ENCODE data around the gene CCT2.
"Not testable (repeated sequence)": the region's sequence is repeated elsewhere in the genome, so short reads cannot be mapped to it uniquely, and the experiment has no call there.

CCT2 gene

GRCh38 chr12:69589082-69589481 is 3.8 kb downstream of the CCT2 start:
- no peak for DNase-seq

- DNase-seq = no peak
Measured at GRCh38 chr12:69595689-69596088, 10.4 kb downstream of the CCT2 start.

- DNase-seq = no peak
Measured at GRCh38 chr12:69598174-69598753, 13.0 kb downstream of the CCT2 start.

- no peak for DNase-seq
Measured at GRCh38 chr12:69600804-69601203, 15.5 kb downstream of the CCT2 start.

GRCh38 chr12:69601962-69602685 is 16.9 kb downstream of the CCT2 start:
- no peak for DNase-seq

GRCh38 chr12:69602954-69603353 is 17.7 kb downstream of the CCT2 start:
- no peak for DNase-seq

GRCh38 chr12:69603556-69603955 is 18.3 kb downstream of the CCT2 start:
- DNase-seq = not testable (repeated sequence)

GRCh38 chr12:69604275-69604674 is 19.0 kb downstream of the CCT2 start:
- not testable (repeated sequence) for DNase-seq

- no peak for DNase-seq
Measured at GRCh38 chr12:69608114-69608513, 22.9 kb downstream of the CCT2 start.

GRCh38 chr12:69610126-69610525 is 24.9 kb downstream of the CCT2 start:
- DNase-seq = no peak

GRCh38 chr12:69610729-69611128 is 25.5 kb downstream of the CCT2 start, which contains the start of gene LRRC10:
Gene LRRC10, minus strand, starts transcription at chr12:69610907. Its CDS starts 69 bp downstream, at chr12:69610838.
- no peak for DNase-seq

GRCh38 chr12:69613351-69613750 is 28.1 kb downstream of the CCT2 start:
- DNase-seq = no peak

GRCh38 chr12:69616025-69616424 is 30.8 kb downstream of the CCT2 start:
- DNase-seq = no peak

GRCh38 chr12:69619050-69619449 is 33.8 kb downstream of the CCT2 start:
- no peak for DNase-seq

- no peak for DNase-seq
Measured at GRCh38 chr12:69620077-69620476, 34.8 kb downstream of the CCT2 start.

- no peak for DNase-seq
Measured at GRCh38 chr12:69620921-69621320, 35.7 kb downstream of the CCT2 start.

- DNase-seq = no peak
Measured at GRCh38 chr12:69621551-69621950, 36.3 kb downstream of the CCT2 start.

- no peak for DNase-seq
Measured at GRCh38 chr12:69623970-69624369, 38.7 kb downstream of the CCT2 start.

- DNase-seq = no peak
Measured at GRCh38 chr12:69627501-69627900, 42.2 kb downstream of the CCT2 start.

- DNase-seq = no peak
Measured at GRCh38 chr12:69630191-69630590, 44.9 kb downstream of the CCT2 start.

- DNase-seq = no peak
Measured at GRCh38 chr12:69633061-69633460, 47.8 kb downstream of the CCT2 start.

GRCh38 chr12:69639400-69640016 is 54.2 kb downstream of the CCT2 start:
- peak; percentile 32 for DNase-seq

GRCh38 chr12:69641546-69641945 is 56.3 kb downstream of the CCT2 start:
- no peak for DNase-seq

GRCh38 chr12:69642531-69642930 is 57.3 kb downstream of the CCT2 start:
- DNase-seq = no peak
